Memory B cell (primary cell): ENCODE data around the gene PNMA8C.
"Not testable (repeated sequence)": the region's sequence is repeated elsewhere in the genome, so short reads cannot be mapped to it uniquely, and the experiment has no call there.

Source experiments
- ATAC-seq: fragments of 150-1000 bp; cut with Tn5 transposase; 2 replicates; pipeline ENCODE4 v1.10.0; 2021; ENCODE audit warnings: low read depth, mild to moderate bottlenecking, moderate library complexity
- DNase-seq, 2 donors: peaks; one replicate each; pipeline ENCODE4 v3.0.0; 2022; ENCODE audit warnings: low spot score in 2 of 2
- H3K27ac Mint-ChIP-seq: one replicate; pipeline ENCODE4 v1.8.0; 2022; ENCODE audit warnings: mild to moderate bottlenecking, moderate library complexity, mixed read lengths
- H3K27me3 Mint-ChIP-seq: one replicate; pipeline ENCODE4 v1.8.0; 2022; ENCODE audit warnings: mixed read lengths
- H3K36me3 Mint-ChIP-seq: one replicate; pipeline ENCODE4 v1.8.0; 2022; ENCODE audit warnings: mild to moderate bottlenecking, mixed read lengths
- H3K4me1 Mint-ChIP-seq: one replicate; pipeline ENCODE4 v1.8.0; 2022; ENCODE audit warnings: mixed read lengths
- H3K4me3 Mint-ChIP-seq: one replicate; pipeline ENCODE4 v1.8.0; 2022; ENCODE audit warnings: mild to moderate bottlenecking, moderate library complexity, mixed read lengths
- H3K9me3 Mint-ChIP-seq: one replicate; pipeline ENCODE4 v1.8.0; 2022; ENCODE audit warnings: mixed read lengths

Gene PNMA8C

DNA sequence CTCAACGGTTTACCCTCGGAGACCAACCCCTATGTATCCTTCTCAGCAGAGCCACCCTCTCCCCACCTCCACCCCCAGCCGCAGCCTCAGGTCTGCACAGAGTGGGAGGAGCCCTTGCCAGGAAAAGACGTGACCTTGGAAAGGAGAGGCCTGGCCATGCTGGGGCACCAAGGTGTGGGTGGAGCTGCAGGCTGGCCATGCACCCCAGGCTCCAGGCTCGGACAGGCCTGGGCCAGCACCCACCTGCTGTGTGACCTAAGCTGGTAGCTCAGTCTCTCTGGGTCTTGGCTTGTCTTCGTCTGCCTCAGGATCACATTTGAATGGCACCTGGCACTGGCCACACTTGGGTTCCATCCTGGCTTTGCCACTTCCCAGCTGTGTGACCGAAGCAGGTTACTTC, 44.9 kb downstream of the PNMA8C start:
- H3K9me3 Mint-ChIP-seq: no peaks in the 10 kb centered on the region
- no peaks in the 10 kb centered on the region for H3K4me1 Mint-ChIP-seq
- H3K27me3 Mint-ChIP-seq: no peaks in the 10 kb centered on the region
- H3K27ac Mint-ChIP-seq: no peak overlapping the region
- H3K36me3 Mint-ChIP-seq: peaks cover 52% of the 10 kb centered on the region
- H3K4me3 Mint-ChIP-seq: no peak overlapping the region
- ATAC-seq (no peak), DNase-seq (no peak)

GRCh38 chr19:46383171-46383815, 45.4 kb downstream of the PNMA8C start:
- H3K27ac Mint-ChIP-seq: no peak overlapping the region
- no peaks in the 10 kb centered on the region for H3K27me3 Mint-ChIP-seq
- no peak for DNase-seq
- no peak overlapping the region for H3K4me3 Mint-ChIP-seq
- H3K4me1 Mint-ChIP-seq: no peaks in the 10 kb centered on the region
- H3K9me3 Mint-ChIP-seq: no peaks in the 10 kb centered on the region
- H3K36me3 Mint-ChIP-seq: peaks cover 50% of the 10 kb centered on the region
- ATAC-seq: no peak

- H3K4me3 Mint-ChIP-seq: no peak overlapping the region
- H3K36me3 Mint-ChIP-seq: peaks cover 51% of the 10 kb centered on the region
- peak overlapping the region; percentile 60 for H3K27ac Mint-ChIP-seq
- no peaks in the 10 kb centered on the region for H3K4me1 Mint-ChIP-seq
- DNase-seq (no peak), ATAC-seq (no peak)
- H3K9me3 Mint-ChIP-seq: no peaks in the 10 kb centered on the region
- H3K27me3 Mint-ChIP-seq: no peaks in the 10 kb centered on the region
Measured at GRCh38 chr19:46381756-46382345, 46.9 kb downstream of the PNMA8C start.

DNA sequence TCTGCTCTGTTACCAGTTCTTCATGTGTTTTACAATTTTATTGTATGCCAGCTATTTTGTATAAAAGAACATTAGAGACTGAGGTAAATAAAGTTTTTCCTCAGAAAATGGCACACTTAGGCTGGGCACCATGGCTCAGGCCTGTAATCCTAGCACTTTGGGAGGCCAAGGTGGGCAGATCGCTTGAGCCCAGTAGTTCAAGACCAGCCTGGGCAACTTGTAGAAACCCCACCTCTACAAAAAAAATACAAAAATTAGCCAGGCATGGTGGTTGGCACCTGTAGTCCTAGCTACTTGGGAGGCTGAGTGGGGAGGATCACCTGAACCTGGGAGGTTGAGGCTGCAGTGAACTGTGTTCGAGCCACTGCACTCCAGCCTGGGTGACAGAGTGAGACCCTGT, 47.4 kb downstream of the PNMA8C start:
- Mint-ChIP-seq H3K36me3 (peaks cover 54% of the 10 kb centered on the region), H3K27me3 (no peaks in the 10 kb centered on the region)

DNA sequence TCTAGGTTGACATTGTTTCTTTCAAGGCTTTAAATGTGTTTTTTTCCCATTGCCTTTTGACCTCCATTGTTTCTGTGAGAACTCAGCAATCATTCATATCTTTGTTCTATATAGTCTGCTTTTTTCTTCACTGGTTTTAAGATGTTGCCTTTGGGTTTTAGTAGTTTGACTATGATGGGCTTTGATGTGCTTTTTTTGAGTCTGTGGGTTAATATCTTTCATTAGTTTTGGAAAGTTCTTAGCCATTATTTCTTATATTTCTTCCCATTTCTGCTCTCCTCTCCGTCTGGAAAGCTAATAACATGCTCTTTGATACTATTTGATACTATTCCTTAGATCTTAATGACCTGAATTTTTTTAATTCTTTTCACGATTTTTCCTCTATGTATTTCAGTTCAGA, 48.0 kb downstream of the PNMA8C start:
- ATAC-seq (no peak), DNase-seq (no peak)
- H3K36me3 Mint-ChIP-seq: peaks cover 56% of the 10 kb centered on the region
- H3K9me3 Mint-ChIP-seq: no peaks in the 10 kb centered on the region
- no peaks in the 10 kb centered on the region for H3K27me3 Mint-ChIP-seq
- H3K27ac Mint-ChIP-seq: no peak overlapping the region
- H3K4me3 Mint-ChIP-seq: no peak overlapping the region
- no peaks in the 10 kb centered on the region for H3K4me1 Mint-ChIP-seq

More for the DNA sequence above, 47.4 kb downstream of the PNMA8C start:
- ATAC-seq: no peak
- H3K4me3 Mint-ChIP-seq: no peak overlapping the region
- no peak for DNase-seq
- H3K9me3 Mint-ChIP-seq: no peaks in the 10 kb centered on the region
- no peaks in the 10 kb centered on the region for H3K4me1 Mint-ChIP-seq
- H3K27ac Mint-ChIP-seq: no peak overlapping the region

DNA sequence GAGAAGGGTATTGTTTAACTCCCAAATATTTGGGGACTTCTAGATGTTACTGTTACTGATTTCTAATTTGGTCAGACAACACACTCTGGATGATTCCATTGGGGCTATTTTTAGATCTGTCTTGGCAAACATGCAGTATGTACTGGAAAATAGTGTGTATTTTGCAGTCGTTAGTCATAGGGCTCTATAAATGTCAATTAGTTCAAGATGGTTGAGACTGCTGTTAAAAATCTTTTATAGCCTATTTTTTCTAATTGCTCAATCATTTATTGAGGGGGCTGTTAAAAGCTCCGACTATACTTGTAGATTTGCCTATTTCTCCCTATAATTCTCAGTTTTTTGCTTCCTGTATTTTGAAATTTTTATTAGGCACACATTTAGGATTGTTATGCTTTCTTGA, 50.5 kb downstream of the PNMA8C start:
- peaks cover 46% of the 10 kb centered on the region for H3K36me3 Mint-ChIP-seq
- no peak for ATAC-seq

DNA sequence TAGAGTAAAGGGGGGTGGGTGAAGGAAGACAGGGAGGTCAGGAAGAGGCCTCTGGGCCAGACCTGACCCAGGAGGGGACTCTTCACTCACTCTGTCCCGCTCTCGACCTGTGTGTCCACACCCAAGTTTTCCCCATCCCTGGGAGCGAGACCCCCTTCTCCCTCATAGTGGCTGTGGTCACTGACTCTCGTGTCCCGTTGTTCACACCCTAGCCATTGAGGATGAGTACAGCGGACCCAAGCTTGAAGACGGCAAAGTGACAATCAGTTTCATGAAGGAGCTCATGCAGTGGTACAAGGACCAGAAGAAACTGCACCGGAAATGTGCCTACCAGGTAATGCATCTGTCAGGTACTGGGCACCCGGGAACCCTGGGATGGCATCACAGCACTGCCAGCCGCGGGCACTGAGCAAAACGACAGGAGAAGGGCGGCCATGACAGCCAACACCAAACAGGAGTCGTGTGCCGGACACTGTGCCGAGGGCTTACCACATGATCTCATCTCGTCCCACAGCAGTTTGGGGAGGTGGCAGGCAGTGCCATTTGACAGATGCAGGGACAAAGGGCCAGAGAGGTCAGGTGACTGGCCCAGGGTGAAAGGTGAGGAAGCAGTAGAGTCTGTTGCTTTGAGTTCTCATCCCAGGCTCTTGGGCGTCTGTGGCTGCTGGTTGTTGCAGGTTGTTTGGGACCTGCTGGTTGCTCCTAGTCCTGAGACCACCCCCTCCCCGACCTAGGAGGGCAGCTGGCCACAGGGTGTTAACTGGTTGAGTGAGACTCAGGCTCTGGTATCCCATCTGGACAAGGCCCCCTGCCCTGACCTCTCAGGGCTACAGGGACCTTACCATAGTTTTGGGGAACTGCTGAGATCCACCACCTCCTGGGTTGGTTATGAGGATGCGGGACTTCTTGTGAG, 52.2 kb downstream of the PNMA8C start:
- H3K36me3 Mint-ChIP-seq: peaks cover 36% of the 10 kb centered on the region

More for the DNA sequence above, 50.5 kb downstream of the PNMA8C start:
- H3K27me3 Mint-ChIP-seq: no peaks in the 10 kb centered on the region
- no peaks in the 10 kb centered on the region for H3K4me1 Mint-ChIP-seq
- no peak for DNase-seq
- no peaks in the 10 kb centered on the region for H3K9me3 Mint-ChIP-seq
- H3K4me3 Mint-ChIP-seq: no peak overlapping the region
- no peak overlapping the region for H3K27ac Mint-ChIP-seq

GRCh38 chr19:46375476-46376067, 53.2 kb downstream of the PNMA8C start:
- H3K4me1 Mint-ChIP-seq, H3K27me3 Mint-ChIP-seq, DNase-seq, ATAC-seq, H3K27ac Mint-ChIP-seq, H3K9me3 Mint-ChIP-seq, H3K4me3 Mint-ChIP-seq: not testable (repeated sequence)
- H3K36me3 Mint-ChIP-seq: peaks cover 30% of the 10 kb centered on the region

More for the DNA sequence above, 52.2 kb downstream of the PNMA8C start:
- H3K27ac Mint-ChIP-seq: no peak overlapping the region
- no peaks in the 10 kb centered on the region for H3K9me3 Mint-ChIP-seq
- DNase-seq (no peak), ATAC-seq (no peak)
- no peaks in the 10 kb centered on the region for H3K27me3 Mint-ChIP-seq
- no peaks in the 10 kb centered on the region for H3K4me1 Mint-ChIP-seq
- H3K4me3 Mint-ChIP-seq: no peak overlapping the region
